ENCODE data around the gene ID2. TPM values are rescaled to one million over a fixed set of nuclear protein-coding genes. Genes with fewer than 3 reads are reported as not detected.

ID2 gene
- total and polyA plus RNA-seq, 4 donors: 149 to 488 (median 245) TPM

DNA sequence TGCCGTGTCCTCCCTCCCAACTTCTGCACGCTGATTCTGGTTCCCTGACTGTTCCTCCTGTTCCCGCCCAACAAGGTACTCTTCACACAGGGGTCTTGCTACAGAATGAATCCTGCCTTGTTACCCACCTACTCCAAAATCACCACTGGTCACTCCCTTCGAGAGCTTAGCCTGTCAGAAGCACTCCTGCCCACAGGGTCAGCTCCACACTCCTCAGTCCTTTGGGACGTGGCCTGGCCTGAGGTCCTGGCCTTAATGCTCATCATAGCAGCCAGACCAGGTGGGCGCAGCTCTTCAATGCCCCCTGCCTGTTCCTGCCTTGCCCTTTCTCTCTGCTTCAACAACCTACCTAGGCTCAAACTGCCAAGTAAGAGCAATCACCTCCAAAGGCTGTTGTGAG is 27.8 kb upstream of the ID2 start:
- no peak for DNase-seq (ENCODE audit: low spot score)
- no peak for TF ChIP-seq FOXA2 (IDR thresholded peaks at IDR 0.05)
- TF ChIP-seq SP1 (IDR thresholded peaks at IDR 0.05): no peak
- TF ChIP-seq, protein P1, sequence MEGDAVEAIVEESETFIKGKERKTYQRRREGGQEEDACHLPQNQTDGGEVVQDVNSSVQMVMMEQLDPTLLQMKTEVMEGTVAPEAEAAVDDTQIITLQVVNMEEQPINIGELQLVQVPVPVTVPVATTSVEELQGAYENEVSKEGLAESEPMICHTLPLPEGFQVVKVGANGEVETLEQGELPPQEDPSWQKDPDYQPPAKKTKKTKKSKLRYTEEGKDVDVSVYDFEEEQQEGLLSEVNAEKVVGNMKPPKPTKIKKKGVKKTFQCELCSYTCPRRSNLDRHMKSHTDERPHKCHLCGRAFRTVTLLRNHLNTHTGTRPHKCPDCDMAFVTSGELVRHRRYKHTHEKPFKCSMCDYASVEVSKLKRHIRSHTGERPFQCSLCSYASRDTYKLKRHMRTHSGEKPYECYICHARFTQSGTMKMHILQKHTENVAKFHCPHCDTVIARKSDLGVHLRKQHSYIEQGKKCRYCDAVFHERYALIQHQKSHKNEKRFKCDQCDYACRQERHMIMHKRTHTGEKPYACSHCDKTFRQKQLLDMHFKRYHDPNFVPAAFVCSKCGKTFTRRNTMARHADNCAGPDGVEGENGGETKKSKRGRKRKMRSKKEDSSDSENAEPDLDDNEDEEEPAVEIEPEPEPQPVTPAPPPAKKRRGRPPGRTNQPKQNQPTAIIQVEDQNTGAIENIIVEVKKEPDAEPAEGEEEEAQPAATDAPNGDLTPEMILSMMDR (IDR thresholded peaks at IDR 0.05; ENCODE audit: low read depth, low read length, missing input control): no peak
- TF ChIP-seq YY1 (IDR thresholded peaks at IDR 0.05): no peak
- TF ChIP-seq, protein P2, sequence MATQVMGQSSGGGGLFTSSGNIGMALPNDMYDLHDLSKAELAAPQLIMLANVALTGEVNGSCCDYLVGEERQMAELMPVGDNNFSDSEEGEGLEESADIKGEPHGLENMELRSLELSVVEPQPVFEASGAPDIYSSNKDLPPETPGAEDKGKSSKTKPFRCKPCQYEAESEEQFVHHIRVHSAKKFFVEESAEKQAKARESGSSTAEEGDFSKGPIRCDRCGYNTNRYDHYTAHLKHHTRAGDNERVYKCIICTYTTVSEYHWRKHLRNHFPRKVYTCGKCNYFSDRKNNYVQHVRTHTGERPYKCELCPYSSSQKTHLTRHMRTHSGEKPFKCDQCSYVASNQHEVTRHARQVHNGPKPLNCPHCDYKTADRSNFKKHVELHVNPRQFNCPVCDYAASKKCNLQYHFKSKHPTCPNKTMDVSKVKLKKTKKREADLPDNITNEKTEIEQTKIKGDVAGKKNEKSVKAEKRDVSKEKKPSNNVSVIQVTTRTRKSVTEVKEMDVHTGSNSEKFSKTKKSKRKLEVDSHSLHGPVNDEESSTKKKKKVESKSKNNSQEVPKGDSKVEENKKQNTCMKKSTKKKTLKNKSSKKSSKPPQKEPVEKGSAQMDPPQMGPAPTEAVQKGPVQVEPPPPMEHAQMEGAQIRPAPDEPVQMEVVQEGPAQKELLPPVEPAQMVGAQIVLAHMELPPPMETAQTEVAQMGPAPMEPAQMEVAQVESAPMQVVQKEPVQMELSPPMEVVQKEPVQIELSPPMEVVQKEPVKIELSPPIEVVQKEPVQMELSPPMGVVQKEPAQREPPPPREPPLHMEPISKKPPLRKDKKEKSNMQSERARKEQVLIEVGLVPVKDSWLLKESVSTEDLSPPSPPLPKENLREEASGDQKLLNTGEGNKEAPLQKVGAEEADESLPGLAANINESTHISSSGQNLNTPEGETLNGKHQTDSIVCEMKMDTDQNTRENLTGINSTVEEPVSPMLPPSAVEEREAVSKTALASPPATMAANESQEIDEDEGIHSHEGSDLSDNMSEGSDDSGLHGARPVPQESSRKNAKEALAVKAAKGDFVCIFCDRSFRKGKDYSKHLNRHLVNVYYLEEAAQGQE (IDR thresholded peaks at IDR 0.05): no peak
- no peak for TF ChIP-seq RXRA (IDR thresholded peaks at IDR 0.05)
- no peak for TF ChIP-seq RAD21 (IDR thresholded peaks at IDR 0.05)
- no peak for TF ChIP-seq HNF4G (IDR thresholded peaks at IDR 0.05)
- TF ChIP-seq NR2F2 (IDR thresholded peaks at IDR 0.05): no peak
- TF ChIP-seq, protein P3, sequence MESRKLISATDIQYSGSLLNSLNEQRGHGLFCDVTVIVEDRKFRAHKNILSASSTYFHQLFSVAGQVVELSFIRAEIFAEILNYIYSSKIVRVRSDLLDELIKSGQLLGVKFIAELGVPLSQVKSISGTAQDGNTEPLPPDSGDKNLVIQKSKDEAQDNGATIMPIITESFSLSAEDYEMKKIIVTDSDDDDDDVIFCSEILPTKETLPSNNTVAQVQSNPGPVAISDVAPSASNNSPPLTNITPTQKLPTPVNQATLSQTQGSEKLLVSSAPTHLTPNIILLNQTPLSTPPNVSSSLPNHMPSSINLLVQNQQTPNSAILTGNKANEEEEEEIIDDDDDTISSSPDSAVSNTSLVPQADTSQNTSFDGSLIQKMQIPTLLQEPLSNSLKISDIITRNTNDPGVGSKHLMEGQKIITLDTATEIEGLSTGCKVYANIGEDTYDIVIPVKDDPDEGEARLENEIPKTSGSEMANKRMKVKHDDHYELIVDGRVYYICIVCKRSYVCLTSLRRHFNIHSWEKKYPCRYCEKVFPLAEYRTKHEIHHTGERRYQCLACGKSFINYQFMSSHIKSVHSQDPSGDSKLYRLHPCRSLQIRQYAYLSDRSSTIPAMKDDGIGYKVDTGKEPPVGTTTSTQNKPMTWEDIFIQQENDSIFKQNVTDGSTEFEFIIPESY (IDR thresholded peaks at IDR 0.05): no peak
- no peak for TF ChIP-seq TAF1 (conservative IDR thresholded peaks at IDR 0.05)
- Histone ChIP-seq H3K4me3 (ENCODE audit: low read depth in 1 of 3, low read length in 3 of 3) (no peak overlapping the region), H3K27ac (ENCODE audit: low read depth in 1 of 2, low read length in 2 of 2) (no peak overlapping the region), H3K27me3 (ENCODE audit: control insufficient read depth in 4 of 4, insufficient read depth in 4 of 4, low read length in 3 of 4) (no peaks in the 10 kb centered on the region), H3K9me3 (ENCODE audit: control insufficient read depth in 4 of 4, low read length in 3 of 4) (no peaks in the 10 kb centered on the region), H3K9ac (ENCODE audit: low read depth in 1 of 2, low read length in 2 of 2) (no peak overlapping the region), H3K4me1 (ENCODE audit: control insufficient read depth in 4 of 4, insufficient read depth in 4 of 4, low read length in 3 of 4) (peaks cover 14 to 45% (median 21%) of the 10 kb centered on the region in 4 donors), H3K36me3 (ENCODE audit: control insufficient read depth in 4 of 4, insufficient read depth in 3 of 4, low read depth in 1 of 4, low read length in 3 of 4) (no peaks in the 10 kb centered on the region)
- 95% methylated on average over 6 of the region's 6 CpGs for WGBS

DNA sequence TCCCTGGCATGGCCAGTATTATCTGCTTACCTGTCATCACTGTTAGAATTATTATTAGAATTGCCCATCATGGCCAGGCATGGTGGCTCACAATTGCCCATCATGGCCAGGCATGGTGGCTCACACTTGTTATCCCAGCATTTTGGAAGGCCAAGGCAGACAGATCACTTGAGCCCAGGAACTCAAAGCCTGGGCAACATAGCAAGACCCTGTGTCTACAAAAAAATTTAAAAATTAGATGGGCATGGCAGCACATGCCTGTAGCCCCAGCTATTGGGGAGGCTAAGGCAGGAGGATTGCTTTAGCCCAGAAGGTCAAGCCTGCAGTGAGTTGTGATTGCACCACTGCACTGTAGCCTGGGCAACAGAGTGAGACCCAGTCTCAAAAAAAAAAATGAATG is 27.4 kb upstream of the ID2 start:
- Histone ChIP-seq H3K27me3 (ENCODE audit: control insufficient read depth in 4 of 4, insufficient read depth in 4 of 4, low read length in 3 of 4) (no peaks in the 10 kb centered on the region), H3K9me3 (ENCODE audit: control insufficient read depth in 4 of 4, low read length in 3 of 4) (no peaks in the 10 kb centered on the region), H3K4me1 (ENCODE audit: control insufficient read depth in 4 of 4, insufficient read depth in 4 of 4, low read length in 3 of 4) (peaks cover 14 to 46% (median 22%) of the 10 kb centered on the region in 4 donors), H3K27ac (ENCODE audit: low read depth in 1 of 2, low read length in 2 of 2) (no peak overlapping the region), H3K4me3 (ENCODE audit: low read depth in 1 of 3, low read length in 3 of 3) (no peak overlapping the region), H3K9ac (ENCODE audit: low read depth in 1 of 2, low read length in 2 of 2) (no peak overlapping the region), H3K36me3 (ENCODE audit: control insufficient read depth in 4 of 4, insufficient read depth in 3 of 4, low read depth in 1 of 4, low read length in 3 of 4) (no peaks in the 10 kb centered on the region)
- TF ChIP-seq EGR1 (IDR thresholded peaks at IDR 0.05; ENCODE audit: low read depth in 2 of 2): no peak
- no peak for TF ChIP-seq FOXA1 (IDR thresholded peaks at IDR 0.05)
- no peak for TF ChIP-seq JUND (IDR thresholded peaks at IDR 0.05)
- TF ChIP-seq, protein P2 (IDR thresholded peaks at IDR 0.05): no peak
- TF ChIP-seq, protein P1 (IDR thresholded peaks at IDR 0.05; ENCODE audit: low read depth, low read length, missing input control): no peak
- no peak for TF ChIP-seq GABPA (IDR thresholded peaks at IDR 0.05 in 1 of 2, conservative IDR thresholded peaks at IDR 0.05 in 1 of 2)
- no peak for TF ChIP-seq RAD21 (IDR thresholded peaks at IDR 0.05)
- TF ChIP-seq NR2F2 (IDR thresholded peaks at IDR 0.05): no peak
- no peak for TF ChIP-seq HNF4G (IDR thresholded peaks at IDR 0.05)
- no peak for TF ChIP-seq FOXA2 (IDR thresholded peaks at IDR 0.05)
- TF ChIP-seq, protein P4, sequence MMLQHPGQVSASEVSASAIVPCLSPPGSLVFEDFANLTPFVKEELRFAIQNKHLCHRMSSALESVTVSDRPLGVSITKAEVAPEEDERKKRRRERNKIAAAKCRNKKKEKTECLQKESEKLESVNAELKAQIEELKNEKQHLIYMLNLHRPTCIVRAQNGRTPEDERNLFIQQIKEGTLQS (IDR thresholded peaks at IDR 0.05): no peak
- no peak for TF ChIP-seq SP1 (IDR thresholded peaks at IDR 0.05)
- DNase-seq (ENCODE audit: low spot score): no peak
